Measurements from ENCODE around the gene CLPTM1. TPM values are rescaled to one million over a fixed set of nuclear protein-coding genes. Genes with fewer than 3 reads are reported as not detected.

Gene CLPTM1
- polyA plus RNA-seq, 1 of the 3 experiments (the other 2 are of a cell fraction): 86.5 TPM

GRCh38 chr19:44988896-44989556 lies 33.8 kb downstream of the CLPTM1 start:
- WGBS (ENCODE audit: low lambda C conversion rate): 87% methylated on average over 11 of the region's 15 CpGs
- Histone ChIP-seq H4K20me1 (ENCODE audit: insufficient read depth) (no peaks in the 10 kb centered on the region), H3K9me2 (no peaks in the 10 kb centered on the region), H3K4me1 (ENCODE audit: control insufficient read depth in 1 of 2, insufficient read depth in 2 of 2, low read depth in 1 of 2, low read length in 1 of 2) (no peaks in the 10 kb centered on the region), H3K27ac (ENCODE audit: low read depth in 2 of 2, low read length in 1 of 2) (no peak overlapping the region), H3K36me3 (replicated peaks in 1 of 2; ENCODE audit: control insufficient read depth in 1 of 2, insufficient read depth in 2 of 2, low read length in 1 of 2) (peaks cover 3 to 44% of the 10 kb centered on the region in 2 experiments), H3K79me2 (ENCODE audit: insufficient read depth) (no peaks in the 10 kb centered on the region), H3K9ac (no peak overlapping the region), H3K9me3 (no peaks in the 10 kb centered on the region), H3F3A (replicated peaks; ENCODE audit: insufficient read depth) (no peaks in the 10 kb centered on the region), H2AFZ (ENCODE audit: low read depth) (no peak overlapping the region), H3K4me2 (no peak overlapping the region), H3K4me3 (ENCODE audit: low read depth in 2 of 2, low read length in 1 of 2) (no peak overlapping the region), H3K27me3 (ENCODE audit: insufficient read depth) (no peaks in the 10 kb centered on the region)
- POLR2A ChIA-PET: interaction anchor here (1.3 kb wide), 1 partner anchor 50 kb away, joined by 4 read pairs; the partner anchor contains the start of gene CLASRP
- CTCF ChIA-PET: interaction anchor here (0.9 to 3.4 kb wide), 8 partner anchors 11 to 76 kb away, joined by 3 to 21 read pairs (median 4); partner anchors contain the start of gene RELB
- TF ChIP-seq TEAD4 (IDR thresholded peaks at IDR 0.05; ENCODE audit: borderline replicate concordance, insufficient read depth) (no peak), RCOR1 (IDR thresholded peaks at IDR 0.05; ENCODE audit: low read length) (no peak), PBX3 (IDR thresholded peaks at IDR 0.05) (no peak), RAD21 (IDR thresholded peaks at IDR 0.05; ENCODE audit: low read length) (peak; percentile 50), USF2 (IDR thresholded peaks at IDR 0.05; ENCODE audit: borderline replicate concordance, low read depth, low read length) (no peak), USF1 (IDR thresholded peaks at IDR 0.05; ENCODE audit: borderline replicate concordance, low read depth) (no peak), MEF2A (IDR thresholded peaks at IDR 0.05; ENCODE audit: borderline replicate concordance, low read depth) (no peak), CTCF (IDR thresholded peaks at IDR 0.05) (peak; percentile 62), ELF1 (IDR thresholded peaks at IDR 0.05) (no peak), REST (IDR thresholded peaks at IDR 0.05; ENCODE audit: low read depth, low read length) (no peak), NFIC (IDR thresholded peaks at IDR 0.05; ENCODE audit: borderline replicate concordance) (peak; percentile 43; the same call in 1 of the 2 replicates), MAX (IDR thresholded peaks at IDR 0.05; ENCODE audit: low read depth) (no peak), CHD2 (IDR thresholded peaks at IDR 0.05; ENCODE audit: low read length, partially characterized antibody) (no peak), RFX5 (IDR thresholded peaks at IDR 0.05; ENCODE audit: low read length) (no peak), SMC3 (IDR thresholded peaks at IDR 0.05; ENCODE audit: low read depth, low read length) (peak; percentile 50; the same call in 1 of the 2 replicates), SIN3A (IDR thresholded peaks at IDR 0.05; ENCODE audit: borderline replicate concordance, low read depth, low read length) (no peak), EP300 (IDR thresholded peaks at IDR 0.05; ENCODE audit: borderline replicate concordance in 1 of 2, low read depth in 1 of 2, low read length in 1 of 2) (no peak), FOXM1 (IDR thresholded peaks at IDR 0.05; ENCODE audit: low read depth) (no peak), IRF3 (IDR thresholded peaks at IDR 0.05; ENCODE audit: low read depth, low read length) (no peak), TAF1 (IDR thresholded peaks at IDR 0.05; ENCODE audit: borderline replicate concordance, low read depth, low read length) (no peak), JUND (IDR thresholded peaks at IDR 0.05) (no peak), FOSL2 (IDR thresholded peaks at IDR 0.05; ENCODE audit: borderline replicate concordance, low read depth) (no peak), EZH2phosphoT487 (IDR thresholded peaks at IDR 0.05; ENCODE audit: borderline replicate concordance, low read depth) (no peak), YY1 (IDR thresholded peaks at IDR 0.05; ENCODE audit: low read depth) (no peak)
- DNase-seq: peak; percentile 87

Measured in SK-N-SH (cell line).